OCI-LY3 (cell line): ENCODE results near the gene KIAA1671.
"Not testable (repeated sequence)": the region's sequence is repeated elsewhere in the genome, so short reads cannot be mapped to it uniquely, and the experiment has no call there.

ENCODE experiments used
- CTCF ChIP-seq: fragments of 200-600, 300-600 bp; sonication (generic); IDR thresholded peaks from 2 replicates; pipeline ENCODE4 v1.5.1; 2014; ENCODE audit warnings: antibody characterized with exemption, low read length, low read depth
- EZH2phosphoT487 ChIP-seq: fragments of 200-600 bp; shearing (Covaris generic); IDR thresholded peaks from 2 replicates; pipeline ENCODE4 v1.6.1; 2018; ENCODE audit warnings: antibody characterized with exemption, mixed run types, low read depth

GRCh38 chr22:25178348-25178747 is 225.8 kb downstream of the KIAA1671 start:
- TF ChIP-seq CTCF, EZH2phosphoT487: not testable (repeated sequence)
